Right lobe of liver (tissue), 4 donors: ENCODE results near the gene GDPD4.

Experiments used
- POLR2A ChIP-seq: fragments of 450-650 bp; IDR thresholded peaks from one replicate; pipeline ENCODE4 v1.6.1; 2017; ENCODE audit warnings: antibody characterized with exemption, mild to moderate bottlenecking
- TF ChIP-seq, protein P1 (sequence below), 4 donors: fragments of 200-600 bp in 3 of 4; fragments of 450-650 bp in 1 of 4; IDR thresholded peaks; one replicate each; pipeline versions ENCODE4 v1.5.1 to v1.8.0; 2016 to 2022; ENCODE audit warnings: antibody characterized with exemption in 4 of 4, mild to moderate bottlenecking in 2 of 4
- donor health status: DM: no; HTN: no; CAD: no.
- donor health status: DM: no; HTN: no; CAD: no.
- donor health status: DM: no; HTN: yes; CAD: no.

DNA sequence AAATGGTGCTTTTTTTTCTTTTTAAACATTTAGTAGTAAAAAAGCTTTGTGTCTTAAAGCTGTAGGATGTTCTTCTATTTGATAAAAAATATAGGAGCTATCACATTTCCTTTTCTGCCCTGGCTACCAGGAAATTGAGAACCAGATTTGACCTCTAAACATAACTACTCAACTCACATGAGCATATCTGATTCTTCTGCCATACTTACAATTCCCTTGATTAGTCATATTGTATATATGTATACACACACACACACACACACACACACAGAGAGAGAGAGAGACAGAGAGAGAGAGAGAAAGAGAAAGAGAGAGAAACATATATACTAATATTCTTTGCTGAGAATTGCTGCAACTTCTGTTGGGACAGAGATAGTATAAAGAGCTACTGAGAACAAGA, 23.0 kb upstream of the GDPD4 start:
- TF ChIP-seq, protein P1, sequence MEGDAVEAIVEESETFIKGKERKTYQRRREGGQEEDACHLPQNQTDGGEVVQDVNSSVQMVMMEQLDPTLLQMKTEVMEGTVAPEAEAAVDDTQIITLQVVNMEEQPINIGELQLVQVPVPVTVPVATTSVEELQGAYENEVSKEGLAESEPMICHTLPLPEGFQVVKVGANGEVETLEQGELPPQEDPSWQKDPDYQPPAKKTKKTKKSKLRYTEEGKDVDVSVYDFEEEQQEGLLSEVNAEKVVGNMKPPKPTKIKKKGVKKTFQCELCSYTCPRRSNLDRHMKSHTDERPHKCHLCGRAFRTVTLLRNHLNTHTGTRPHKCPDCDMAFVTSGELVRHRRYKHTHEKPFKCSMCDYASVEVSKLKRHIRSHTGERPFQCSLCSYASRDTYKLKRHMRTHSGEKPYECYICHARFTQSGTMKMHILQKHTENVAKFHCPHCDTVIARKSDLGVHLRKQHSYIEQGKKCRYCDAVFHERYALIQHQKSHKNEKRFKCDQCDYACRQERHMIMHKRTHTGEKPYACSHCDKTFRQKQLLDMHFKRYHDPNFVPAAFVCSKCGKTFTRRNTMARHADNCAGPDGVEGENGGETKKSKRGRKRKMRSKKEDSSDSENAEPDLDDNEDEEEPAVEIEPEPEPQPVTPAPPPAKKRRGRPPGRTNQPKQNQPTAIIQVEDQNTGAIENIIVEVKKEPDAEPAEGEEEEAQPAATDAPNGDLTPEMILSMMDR (IDR thresholded peaks at IDR 0.05), result no peak
- TF ChIP-seq POLR2A, result no peak
